ENCODE data around the gene HSFY1. TPM values are rescaled to one million over a fixed set of nuclear protein-coding genes. Genes with fewer than 3 reads are reported as not detected.
"Not testable (repeated sequence)": the region's sequence is repeated elsewhere in the genome, so short reads cannot be mapped to it uniquely, and the experiment has no call there.

Gene HSFY1
- total RNA-seq, result not detected

GRCh38 chrY:18546420-18546819, at the start of gene HSFY1:
Gene HSFY1, plus strand, starts transcription at chrY:18546720. Its CDS starts 68 bp downstream, at chrY:18546788.
- WGBS, 2 donors, result no CpG with 5 or more reads among the region's 1 CpG
- H3K9me3 ChIP-seq; H3K36me3 ChIP-seq; DNase-seq; intact Hi-C loops (cut with DNase I); H3K4me1 ChIP-seq; H3K4me3 ChIP-seq; H3K27ac ChIP-seq; H3K27me3 ChIP-seq: not testable (repeated sequence)

GRCh38 chrY:18504266-18504665, 42.3 kb upstream of the HSFY1 start:
- H3K27ac ChIP-seq; DNase-seq; H3K4me3 ChIP-seq; intact Hi-C loops (cut with DNase I); H3K9me3 ChIP-seq; H3K36me3 ChIP-seq; H3K27me3 ChIP-seq; H3K4me1 ChIP-seq: not testable (repeated sequence)
- no CpG with 5 or more reads among the region's 5 CpGs for WGBS, 2 donors

GRCh38 chrY:18530995-18531655, 15.4 kb upstream of the HSFY1 start:
- H3K9me3 ChIP-seq; H3K27me3 ChIP-seq; DNase-seq; H3K4me3 ChIP-seq; H3K4me1 ChIP-seq; intact Hi-C loops (cut with DNase I); H3K36me3 ChIP-seq; H3K27ac ChIP-seq: not testable (repeated sequence)
- WGBS, 2 donors, result no CpG with 5 or more reads among the region's 2 CpGs

- WGBS, 2 donors, result no CpG with 5 or more reads among the region's 1 CpG
- H3K36me3 ChIP-seq; H3K4me1 ChIP-seq; H3K4me3 ChIP-seq; intact Hi-C loops (cut with DNase I); H3K27me3 ChIP-seq; H3K9me3 ChIP-seq; H3K27ac ChIP-seq; DNase-seq: not testable (repeated sequence)
Observed at GRCh38 chrY:18538952-18539351, 7.6 kb upstream of the HSFY1 start.

- H3K36me3 ChIP-seq; H3K4me1 ChIP-seq; H3K4me3 ChIP-seq; H3K27ac ChIP-seq; H3K27me3 ChIP-seq; intact Hi-C loops (cut with DNase I); DNase-seq; H3K9me3 ChIP-seq: not testable (repeated sequence)
- WGBS, 2 donors, result no CpG with 5 or more reads among the region's 3 CpGs
Observed at GRCh38 chrY:18553132-18553531, 6.6 kb downstream of the HSFY1 start.

- WGBS, 2 donors, result no CpG with 5 or more reads among the region's 3 CpGs
- H3K27ac ChIP-seq; H3K36me3 ChIP-seq; intact Hi-C loops (cut with DNase I); H3K27me3 ChIP-seq; H3K4me3 ChIP-seq; H3K9me3 ChIP-seq; DNase-seq; H3K4me1 ChIP-seq: not testable (repeated sequence)
Observed at GRCh38 chrY:18565915-18566314, 19.4 kb downstream of the HSFY1 start.

Small RNAs within 50 kb of the gene (small RNA-seq; reads per million reads assigned to genes)
- gene GPM6BP1 (0 reads per million in 4 donors), gene PRYP5 (0 reads per million in 4 donors)

Other genes with a start within 250 kb of the HSFY1 start
- not detected for gene HSFY2, start 227.0 kb downstream of the HSFY1 start, total RNA-seq

All from esophagus squamous epithelium (tissue), 5 donors.